Stimulated activated CD4-positive, alpha-beta T cell treated with anti-CD3 and anti-CD28 coated beads, Interleukin-1b, Interleukin-23, amount 100 ng/mL, for 48 hours (primary cell): ENCODE measurements around the gene PDLIM5.
"Not testable (repeated sequence)": the region's sequence is repeated elsewhere in the genome, so short reads cannot be mapped to it uniquely, and the experiment has no call there.

Experiments used
- DNase-seq: peaks from one replicate; pipeline ENCODE4 v3.0.0-alpha.2; 2020

Gene PDLIM5

DNA sequence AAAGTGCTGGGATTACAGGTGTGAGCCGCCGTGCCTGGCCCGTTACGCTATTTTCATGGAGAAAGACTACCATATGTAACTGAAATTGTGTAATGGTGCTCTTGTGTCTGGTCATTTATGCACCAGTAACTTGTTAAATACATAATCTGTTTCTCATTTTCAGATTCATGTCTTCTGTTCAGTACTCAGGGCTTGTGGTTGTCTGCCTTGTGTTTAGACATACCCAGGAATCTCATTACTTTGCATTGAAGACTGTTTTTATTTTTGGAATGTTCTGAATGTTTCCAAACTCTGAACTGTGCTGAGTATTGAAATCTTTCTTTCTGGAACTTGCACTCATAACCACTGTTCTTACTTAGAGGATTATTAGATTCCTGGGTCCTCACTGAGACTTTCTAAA is 52.8 kb downstream of the PDLIM5 start:
- DNase-seq, result no peak

DNA sequence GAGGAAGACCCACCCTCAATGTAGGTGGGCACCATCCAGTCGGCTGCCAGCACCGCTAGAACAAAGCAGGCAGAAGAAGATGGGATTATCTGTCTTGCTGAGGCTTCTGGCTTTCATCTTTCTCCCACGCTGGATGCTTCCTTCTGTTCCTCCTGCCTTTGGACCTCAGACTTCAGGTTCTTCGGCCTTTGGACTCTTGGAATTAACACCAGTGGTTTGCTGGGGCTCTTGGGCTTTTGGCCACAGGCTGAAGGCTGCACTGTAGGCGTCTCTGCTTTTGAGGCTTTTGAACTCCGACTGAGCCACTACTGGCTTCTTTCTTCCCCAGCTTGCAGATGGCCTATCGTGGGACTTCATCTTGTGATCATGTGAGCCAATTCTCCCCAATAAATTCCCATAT is 55.1 kb downstream of the PDLIM5 start:
- no peak for DNase-seq

DNA sequence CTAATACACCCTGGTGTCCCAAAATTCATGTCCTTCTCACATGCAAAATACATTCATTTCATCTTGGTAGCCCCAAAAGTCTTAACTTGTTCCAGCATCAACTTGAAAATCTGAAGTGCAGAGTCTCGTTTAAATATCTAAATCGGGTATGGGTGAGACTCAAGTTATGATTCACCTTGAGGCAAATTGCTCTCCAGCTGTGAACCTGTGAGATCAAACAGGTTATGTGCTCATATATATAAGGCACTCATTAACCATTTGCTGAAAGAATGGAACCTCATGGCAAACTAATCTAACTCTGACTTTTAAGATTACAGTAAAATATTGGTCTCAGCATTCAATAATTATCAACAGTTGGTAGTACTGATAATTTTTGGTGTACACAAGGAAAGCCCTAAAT is 55.5 kb downstream of the PDLIM5 start:
- no peak for DNase-seq

GRCh38 chr4:94507708-94508107 is 56.0 kb downstream of the PDLIM5 start:
- no peak for DNase-seq

- no peak for DNase-seq
Observed at GRCh38 chr4:94508296-94508695, 56.6 kb downstream of the PDLIM5 start.

DNA sequence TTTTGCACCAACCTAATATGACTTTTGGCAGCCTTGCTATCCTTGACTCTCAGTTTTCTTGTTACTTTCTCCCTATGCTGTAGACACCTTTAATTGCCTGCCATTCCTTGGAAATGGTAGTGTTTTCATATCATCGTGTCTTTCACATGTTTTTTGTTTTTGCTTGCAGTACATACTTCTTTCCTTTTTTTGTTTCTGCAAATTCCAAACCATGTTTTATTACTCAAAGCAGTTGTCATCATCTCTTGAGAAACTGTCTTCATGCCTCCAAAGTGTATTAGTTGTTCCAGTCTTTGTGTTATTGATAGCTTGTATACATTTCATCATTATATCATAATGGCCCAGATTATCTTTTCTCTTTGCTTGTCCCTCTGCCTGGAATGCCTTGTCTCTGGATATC is 57.1 kb downstream of the PDLIM5 start:
- no peak for DNase-seq

DNA sequence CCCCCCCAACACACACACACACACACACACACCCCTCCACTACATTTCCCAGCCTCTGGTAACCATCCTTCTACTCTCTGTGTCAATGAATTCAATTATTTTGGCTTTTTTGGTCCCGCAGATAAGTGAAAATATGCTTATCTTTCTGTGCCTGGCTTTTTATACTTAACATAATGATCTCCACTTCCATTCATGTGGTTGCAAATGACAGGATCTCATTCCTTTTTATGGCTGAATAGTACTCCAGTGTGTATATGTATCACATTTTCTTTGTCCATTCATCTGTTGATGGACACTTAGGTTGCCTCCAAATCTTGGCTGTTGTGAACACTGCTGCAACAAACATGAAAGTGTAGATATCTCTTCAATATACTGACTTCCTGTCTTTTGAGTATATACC is 59.8 kb downstream of the PDLIM5 start:
- DNase-seq, result no peak

DNA sequence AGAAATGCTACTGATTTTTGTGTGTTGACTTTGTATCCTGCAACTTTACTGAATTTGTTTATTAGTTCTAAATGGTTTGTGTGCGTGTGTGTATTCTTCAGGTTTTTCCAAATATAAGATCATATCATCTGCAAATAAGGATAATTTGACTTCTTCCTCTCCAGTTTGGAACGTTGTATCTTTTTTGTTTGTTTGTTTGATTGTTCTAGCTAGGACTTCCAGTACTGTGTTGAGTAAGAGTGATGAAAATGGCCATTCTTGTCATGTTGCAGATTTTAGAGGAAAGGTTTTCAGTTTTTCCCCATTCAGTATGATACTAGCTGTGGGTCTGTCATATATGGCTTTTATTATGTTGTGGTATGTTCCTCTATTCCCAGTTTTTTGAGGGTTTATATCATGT is 61.8 kb downstream of the PDLIM5 start:
- not testable (repeated sequence) for DNase-seq

DNA sequence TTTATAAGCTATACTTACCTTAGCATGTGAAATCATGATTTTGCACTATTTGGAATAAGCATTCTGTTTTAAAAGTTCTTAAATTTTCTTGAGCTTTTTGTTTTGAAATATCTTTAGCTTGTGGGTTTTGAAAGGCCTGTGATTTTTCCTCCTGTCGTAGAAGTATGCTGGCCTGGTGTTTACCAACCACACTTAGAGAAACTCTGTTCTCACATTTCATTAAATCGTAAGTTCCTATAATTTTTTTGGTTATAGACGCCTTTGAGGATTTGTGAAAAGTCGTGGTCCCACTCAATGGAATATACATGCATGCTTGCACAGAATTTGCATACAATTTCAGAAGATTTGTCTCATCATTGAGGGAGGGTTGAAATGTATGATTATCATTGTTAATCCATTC is 63.6 kb downstream of the PDLIM5 start:
- DNase-seq, result no peak

GRCh38 chr4:94516067-94516466 is 64.3 kb downstream of the PDLIM5 start:
- no peak for DNase-seq

- DNase-seq, result no peak
Observed at GRCh38 chr4:94516999-94517398, 65.3 kb downstream of the PDLIM5 start.

GRCh38 chr4:94517492-94517891 is 65.8 kb downstream of the PDLIM5 start:
- no peak for DNase-seq

GRCh38 chr4:94519019-94519418 is 67.3 kb downstream of the PDLIM5 start:
- DNase-seq, result no peak

DNA sequence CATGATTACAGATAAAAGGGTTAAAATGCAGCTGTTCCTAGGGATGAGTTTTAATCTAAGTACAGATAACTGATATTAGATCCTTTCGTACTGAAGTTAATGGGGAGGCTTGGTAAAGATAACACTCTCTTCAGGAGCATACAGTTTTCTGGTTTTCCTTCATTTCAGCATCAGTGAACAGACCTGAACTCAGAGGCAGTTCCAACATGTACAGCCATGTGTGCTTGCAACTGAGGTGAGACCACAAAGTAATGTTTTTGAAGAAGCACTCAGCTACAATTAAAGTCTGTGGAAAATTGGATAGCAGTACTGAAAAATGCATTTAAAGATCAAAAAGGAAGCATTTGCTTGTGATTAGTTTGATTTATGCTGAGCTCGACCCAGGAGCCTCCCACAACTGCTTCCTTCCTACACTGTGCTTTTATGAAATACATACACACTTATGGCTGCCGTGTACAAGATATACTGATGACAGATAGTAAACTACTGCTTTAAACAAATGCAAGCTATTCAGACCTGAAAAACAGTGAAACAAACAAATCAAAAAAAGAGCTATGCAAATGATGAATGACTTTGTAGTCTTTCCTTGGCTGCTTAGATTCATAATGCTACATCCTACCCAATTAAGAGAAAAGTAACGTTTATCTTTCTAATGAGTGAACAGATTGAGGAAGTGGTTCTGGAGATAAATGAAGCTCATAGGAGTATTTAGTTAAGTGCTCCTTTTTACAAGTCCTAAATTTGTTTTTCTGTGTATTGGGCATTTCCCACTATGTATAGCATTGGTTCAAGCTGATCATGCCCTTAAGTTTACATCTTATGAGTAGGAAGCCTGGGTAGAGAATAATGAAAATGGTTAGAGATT is 68.4 kb downstream of the PDLIM5 start:
- DNase-seq, result no peak

GRCh38 chr4:94523033-94523580 is 71.4 kb downstream of the PDLIM5 start:
- no peak for DNase-seq

GRCh38 chr4:94523617-94524016 is 71.9 kb downstream of the PDLIM5 start:
- DNase-seq, result no peak

DNA sequence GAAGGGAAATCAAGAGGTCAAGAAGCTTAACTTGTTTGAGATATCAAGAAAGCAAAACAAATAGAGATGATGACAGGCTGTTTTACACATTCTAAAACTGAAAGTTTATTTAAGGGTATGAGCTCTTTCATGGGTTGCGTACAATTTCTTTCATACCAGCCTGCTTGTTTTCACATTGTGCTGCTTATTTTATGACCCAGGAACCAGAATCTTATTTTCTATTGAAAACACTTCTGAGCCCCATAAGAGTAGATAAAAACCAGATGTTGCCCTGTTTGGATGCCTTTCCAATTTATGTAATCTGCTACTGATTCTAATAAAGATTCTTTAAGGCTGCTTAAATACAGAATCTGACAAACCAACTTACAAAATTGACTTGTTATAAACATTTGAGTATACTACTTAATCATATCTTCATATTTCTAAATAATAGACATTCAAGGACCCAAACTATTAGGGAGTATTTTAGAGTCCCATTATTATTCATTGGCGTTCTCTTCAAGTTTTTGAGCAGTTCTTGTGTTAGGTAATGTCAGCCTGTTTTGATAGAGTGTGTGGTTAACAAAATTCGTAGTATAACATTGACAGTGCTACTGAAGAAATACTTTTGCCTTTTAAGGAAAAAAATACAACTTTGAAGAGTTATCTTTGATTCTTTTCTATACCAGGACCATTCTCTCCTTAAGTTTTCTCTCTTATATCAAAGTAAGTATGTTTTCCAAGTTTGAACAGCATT is 74.4 kb downstream of the PDLIM5 start:
- no peak for DNase-seq

GRCh38 chr4:94527556-94528233 is 76.0 kb downstream of the PDLIM5 start:
- DNase-seq, result no peak

DNA sequence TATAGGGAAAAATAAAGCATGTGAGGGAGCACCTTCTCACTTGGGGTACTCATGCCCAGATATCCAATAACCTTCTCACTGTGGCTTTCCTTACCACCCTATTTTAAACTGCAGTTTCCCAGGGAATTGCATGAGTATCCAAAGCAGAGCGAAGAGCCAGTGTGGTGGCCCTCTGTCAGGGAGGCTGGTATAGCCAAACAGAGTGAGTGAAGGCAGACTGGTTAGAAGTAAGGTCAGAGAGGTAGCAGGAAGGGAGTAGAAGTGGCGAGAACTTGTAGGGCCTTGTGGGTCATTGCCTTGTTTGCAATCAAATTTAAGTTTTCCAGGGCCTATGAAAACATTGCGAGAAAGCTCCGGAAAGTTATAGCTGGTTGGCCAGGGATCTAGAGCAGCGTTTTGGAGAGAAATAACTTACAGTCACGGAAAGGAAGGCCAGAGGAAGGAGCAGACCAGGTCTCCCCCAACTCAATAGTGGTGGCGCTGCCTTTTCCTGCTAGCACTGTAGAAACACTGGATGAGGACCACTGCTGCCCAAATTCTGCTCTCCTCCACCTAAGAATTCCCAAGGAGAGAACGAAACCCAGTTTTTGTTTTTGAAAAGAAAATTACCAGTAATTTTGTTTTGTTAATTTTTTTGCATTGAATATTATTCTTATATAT is 77.2 kb downstream of the PDLIM5 start:
- DNase-seq, result no peak

- DNase-seq, result no peak
Observed at GRCh38 chr4:94530073-94530472, 78.3 kb downstream of the PDLIM5 start.

GRCh38 chr4:94531991-94532789 is 80.4 kb downstream of the PDLIM5 start:
- DNase-seq, result no peak
